SK-N-MC (cell line): ENCODE measurements around the gene DISC1.
"Not testable (repeated sequence)": the region's sequence is repeated elsewhere in the genome, so short reads cannot be mapped to it uniquely, and the experiment has no call there.

Experiments
- DNase-seq: peaks from one replicate; pipeline ENCODE4 v3.0.0-alpha.2; 2011; ENCODE audit warnings: low read depth, low spot score
- H3K27ac ChIP-seq: fragments of 200-600 bp; sonication (generic); 2 replicates; pipeline ENCODE4 v1.5.1; 2016; ENCODE audit warnings: mixed run types
- H3K36me3 ChIP-seq: fragments of 200-600 bp; sonication (generic); 2 replicates; pipeline ENCODE4 v1.6.1; 2017; ENCODE audit warnings: antibody characterized with exemption, low read length, mixed read lengths; ENCODE audit not compliant: insufficient read depth
- H3K4me3 ChIP-seq: fragments of 200-600 bp; sonication (generic); 2 replicates; pipeline ENCODE4 v1.5.1; 2016
- H3K9ac ChIP-seq: fragments of 200-600 bp; sonication (generic); 2 replicates; pipeline ENCODE4 v1.8.0; 2017; ENCODE audit warnings: mixed run types, mixed read lengths; ENCODE audit not compliant: insufficient read length
- H3K9me3 ChIP-seq: fragments of 200-600 bp; sonication (generic); 2 replicates; pipeline ENCODE4 v1.6.1; 2017; ENCODE audit warnings: low read depth, mild to moderate bottlenecking, antibody characterized with exemption, low read length, moderate library complexity, mixed read lengths
- EZH2 ChIP-seq: fragments of 200-600 bp; sonication (generic); IDR thresholded peaks from one replicate; pipeline ENCODE4 v1.6.1; 2017; ENCODE audit warnings: antibody characterized with exemption
- FOXP2 ChIP-seq: optimal IDR thresholded peaks from 2 replicates; pipeline ENCODE3; 2011; ENCODE audit warnings: mild to moderate bottlenecking, moderate library complexity; ENCODE audit not compliant: insufficient read depth; ENCODE audit errors: extremely low read length, control extremely low read depth
- POLR2AphosphoS5 ChIP-seq: IDR thresholded peaks from 2 replicates; pipeline ENCODE4 v1.6.1; 2012; ENCODE audit warnings: mild to moderate bottlenecking, low read depth, low read length, borderline replicate concordance

DISC1 gene

GRCh38 chr1:231763456-231763855, 136.9 kb downstream of the DISC1 start:
- Histone ChIP-seq H3K4me3 (no peak overlapping the region), H3K9ac (no peak overlapping the region), H3K9me3 (no peaks in the 10 kb centered on the region), H3K27ac (no peak overlapping the region), H3K36me3 (no peaks in the 10 kb centered on the region)
- TF ChIP-seq POLR2AphosphoS5 (no peak), EZH2 (no peak), FOXP2 (no peak)
- DNase-seq = no peak

DNA sequence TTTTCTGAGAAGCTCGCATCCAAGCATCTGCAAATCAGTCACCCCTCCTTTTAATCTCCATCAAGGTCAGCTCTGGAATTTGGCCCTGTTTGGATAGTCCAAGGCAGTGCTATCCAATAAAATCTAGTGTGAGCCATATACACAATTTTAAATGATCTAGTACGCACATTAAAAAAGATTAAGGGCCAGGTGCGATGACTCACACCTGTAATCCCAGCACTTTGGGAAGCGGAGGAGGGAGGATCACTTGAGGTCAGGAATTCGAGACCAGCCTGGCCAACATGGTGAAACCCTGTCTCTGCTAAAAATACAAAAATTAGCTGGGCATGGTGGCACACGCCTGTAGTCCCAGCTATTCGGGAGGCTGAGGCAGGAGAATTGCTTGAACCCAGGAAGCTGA, 139.2 kb downstream of the DISC1 start:
- not testable (repeated sequence) for H3K9ac ChIP-seq, H3K36me3 ChIP-seq, H3K9me3 ChIP-seq, H3K27ac ChIP-seq, H3K4me3 ChIP-seq, DNase-seq

DNA sequence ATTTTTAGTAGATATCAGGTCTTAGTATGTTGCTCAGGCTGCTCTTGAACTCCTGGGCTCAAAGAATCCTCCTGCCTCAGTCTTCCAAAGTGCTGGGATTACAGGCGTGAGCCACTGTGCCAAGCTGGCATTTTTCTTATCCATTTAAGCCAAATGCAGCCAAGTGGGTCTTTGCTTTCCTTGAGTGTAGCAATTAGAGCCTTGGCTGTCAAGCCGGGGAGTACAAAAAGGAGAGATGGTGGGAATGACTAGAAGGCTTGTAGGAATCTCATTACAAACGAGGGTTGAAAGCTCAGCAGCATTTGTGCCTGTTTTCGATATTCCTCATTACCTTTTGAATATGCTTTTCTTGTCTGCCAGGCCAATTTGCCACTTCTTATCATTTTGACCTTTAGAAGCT, 140.9 kb downstream of the DISC1 start:
- Histone ChIP-seq H3K9me3 (no peaks in the 10 kb centered on the region), H3K27ac (no peak overlapping the region), H3K9ac (no peak overlapping the region), H3K4me3 (no peak overlapping the region), H3K36me3 (no peaks in the 10 kb centered on the region)
- TF ChIP-seq EZH2 (no peak), FOXP2 (no peak), POLR2AphosphoS5 (no peak)
- no peak for DNase-seq

DNA sequence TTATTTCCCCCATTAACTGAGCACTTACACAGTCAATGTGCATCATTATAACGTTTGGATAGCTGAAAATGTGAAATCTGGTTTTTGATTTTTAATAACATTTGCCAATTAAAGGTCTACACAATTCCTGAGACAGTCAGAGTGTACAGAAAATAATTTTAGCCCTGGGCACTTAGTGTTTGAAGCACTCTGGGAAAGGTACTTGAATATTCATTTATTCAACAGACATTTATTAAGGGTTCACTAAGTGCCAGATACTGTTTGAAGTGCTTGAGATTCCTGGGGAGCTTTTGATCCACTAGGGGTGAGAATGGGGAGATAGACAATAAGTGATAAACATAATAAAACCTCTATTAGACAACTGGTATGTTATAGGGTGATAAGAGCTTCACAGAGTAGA, 141.8 kb downstream of the DISC1 start:
- TF ChIP-seq POLR2AphosphoS5 (no peak), EZH2 (no peak), FOXP2 (no peak)
- Histone ChIP-seq H3K27ac (no peak overlapping the region), H3K9ac (no peak overlapping the region), H3K9me3 (no peaks in the 10 kb centered on the region), H3K4me3 (no peak overlapping the region), H3K36me3 (no peaks in the 10 kb centered on the region)
- DNase-seq = no peak

- Histone ChIP-seq H3K27ac (no peak overlapping the region), H3K9ac (no peak overlapping the region), H3K9me3 (no peaks in the 10 kb centered on the region), H3K4me3 (no peak overlapping the region), H3K36me3 (no peaks in the 10 kb centered on the region)
- no peak for DNase-seq
- no peak for TF ChIP-seq EZH2
- no peak for TF ChIP-seq FOXP2
These were observed 144.1 kb downstream of the DISC1 start for GRCh38 chr1:231770506-231771175.

GRCh38 chr1:231774719-231775335, 148.2 kb downstream of the DISC1 start:
- Histone ChIP-seq H3K4me3 (no peak overlapping the region), H3K27ac (no peak overlapping the region), H3K9me3 (no peaks in the 10 kb centered on the region), H3K9ac (no peak overlapping the region), H3K36me3 (no peaks in the 10 kb centered on the region)
- TF ChIP-seq FOXP2 (no peak), POLR2AphosphoS5 (no peak), EZH2 (no peak)
- no peak for DNase-seq

DNA sequence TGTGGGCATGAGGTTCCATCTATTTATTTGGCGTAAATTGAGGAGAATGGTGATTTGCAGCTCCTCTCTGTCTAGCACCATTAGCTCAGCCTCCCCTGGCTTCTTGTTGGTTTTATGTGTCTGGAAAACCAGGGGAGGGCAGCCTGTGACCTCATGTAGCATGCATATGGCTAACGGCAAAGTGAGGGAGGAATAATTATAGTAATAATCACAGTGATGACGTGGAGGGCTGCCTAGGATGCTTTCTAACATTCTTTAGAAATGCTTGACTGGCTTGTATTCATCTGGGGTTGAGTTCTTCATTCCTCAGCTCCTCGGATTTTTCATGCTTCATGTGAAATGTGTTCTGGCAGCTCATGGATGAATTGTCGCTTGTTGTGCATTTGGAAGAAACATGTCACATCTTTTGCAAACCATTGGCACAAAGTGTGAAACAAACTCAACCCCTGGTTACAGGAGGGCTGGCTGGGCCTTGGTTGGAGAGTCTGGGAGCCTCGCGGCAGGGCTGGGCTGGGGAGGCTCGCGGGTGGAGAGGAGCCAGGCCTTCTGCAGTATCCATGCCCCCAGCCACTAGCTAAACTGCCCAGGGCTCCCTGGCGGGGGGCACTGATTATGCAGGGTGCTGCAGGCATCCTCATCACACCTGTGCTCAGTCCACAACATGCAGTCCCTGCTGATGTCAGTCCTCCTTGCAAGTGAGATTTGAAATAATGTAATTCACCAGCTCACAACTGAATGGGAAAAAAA, 149.6 kb downstream of the DISC1 start:
- no peak for TF ChIP-seq POLR2AphosphoS5
- no peak for TF ChIP-seq EZH2
- no peak for TF ChIP-seq FOXP2
- no peak overlapping the region for H3K4me3 ChIP-seq
- H3K36me3 ChIP-seq = no peaks in the 10 kb centered on the region
- H3K9me3 ChIP-seq = no peaks in the 10 kb centered on the region
- H3K9ac ChIP-seq = no peak overlapping the region
- no peak for DNase-seq
- no peak overlapping the region for H3K27ac ChIP-seq

- no peak overlapping the region for H3K4me3 ChIP-seq
- no peaks in the 10 kb centered on the region for H3K36me3 ChIP-seq
- H3K9me3 ChIP-seq = no peaks in the 10 kb centered on the region
- no peak overlapping the region for H3K27ac ChIP-seq
- no peak overlapping the region for H3K9ac ChIP-seq
- TF ChIP-seq FOXP2 (no peak), POLR2AphosphoS5 (no peak), EZH2 (no peak)
- DNase-seq = no peak
These were observed 150.1 kb downstream of the DISC1 start for GRCh38 chr1:231776757-231777062.
